GM23338 (cell line): ENCODE results near the gene DLG2.

Experiments
- CREB1 ChIP-seq: fragments of 250-450 bp; sonication (Bioruptor Pico); IDR thresholded peaks from 2 replicates; pipeline ENCODE4 v1.5.0; 2020; ENCODE audit warnings: low read depth, mild to moderate bottlenecking, moderate library complexity
- EZH2 ChIP-seq: fragments of 200-600 bp; sonication (generic); IDR thresholded peaks from one replicate; pipeline ENCODE4 v1.8.0; 2017; ENCODE audit warnings: antibody characterized with exemption, mild to moderate bottlenecking, low read depth; ENCODE audit not compliant: unreplicated experiment
- EZH2phosphoT487 ChIP-seq: fragments of 200-600 bp; sonication (generic); IDR thresholded peaks from one replicate; pipeline ENCODE4 v1.8.1; 2018; ENCODE audit warnings: antibody characterized with exemption; ENCODE audit not compliant: unreplicated experiment
- JUNB ChIP-seq: IDR thresholded peaks from one replicate; pipeline ENCODE4 v1.6.1; 2016; ENCODE audit warnings: antibody characterized with exemption; ENCODE audit not compliant: unreplicated experiment
- NANOG ChIP-seq: IDR thresholded peaks from 2 replicates; pipeline ENCODE4 v1.6.1; 2016; ENCODE audit warnings: antibody characterized with exemption, borderline replicate concordance
- POLR2AphosphoS5 ChIP-seq: IDR thresholded peaks from 2 replicates; pipeline ENCODE4 v1.6.1; 2016; ENCODE audit warnings: antibody characterized with exemption, low read depth
- STAT1 ChIP-seq: IDR thresholded peaks from one replicate; pipeline ENCODE4 v1.6.1; 2016; ENCODE audit warnings: antibody characterized with exemption; ENCODE audit not compliant: unreplicated experiment
- ZNF114 ChIP-seq: fragments of 250-450 bp; sonication (Bioruptor Pico); IDR thresholded peaks from 2 replicates; pipeline ENCODE4 v1.5.0; 2020; ENCODE audit warnings: mild to moderate bottlenecking, moderate library complexity
- ZNF331 ChIP-seq: fragments of 250-450 bp; sonication (Bioruptor Pico); IDR thresholded peaks from 2 replicates; pipeline ENCODE4 v1.5.0; 2020; ENCODE audit warnings: low read depth, mild to moderate bottlenecking, moderate library complexity
- TF ChIP-seq, protein P1 (sequence below), 2 experiments: fragments of 200-600 bp in 1 of 2; sonication (generic) in 1 of 2; conservative IDR thresholded peaks; 2 replicates each; pipeline versions ENCODE4 v1.5.1 to v1.6.1; 2016 to 2017; ENCODE audit warnings: antibody characterized with exemption in 2 of 2, low read depth in 2 of 2, mild to moderate bottlenecking in 2 of 2, moderate library complexity in 1 of 2
- TF ChIP-seq, protein P2 (sequence below): IDR thresholded peaks from 2 replicates; pipeline ENCODE4 v1.6.1; 2016; ENCODE audit warnings: antibody characterized with exemption
- TF ChIP-seq, protein P3 (sequence below): IDR thresholded peaks from one replicate; pipeline ENCODE4 v1.6.1; 2018; ENCODE audit warnings: antibody characterized with exemption; ENCODE audit not compliant: unreplicated experiment
- TF ChIP-seq, protein P4 (sequence below): fragments of 250-450 bp; sonication (Bioruptor Pico); IDR thresholded peaks from 2 replicates; pipeline ENCODE4 v1.5.0; 2020; ENCODE audit warnings: mild to moderate bottlenecking, moderate library complexity

DNA sequence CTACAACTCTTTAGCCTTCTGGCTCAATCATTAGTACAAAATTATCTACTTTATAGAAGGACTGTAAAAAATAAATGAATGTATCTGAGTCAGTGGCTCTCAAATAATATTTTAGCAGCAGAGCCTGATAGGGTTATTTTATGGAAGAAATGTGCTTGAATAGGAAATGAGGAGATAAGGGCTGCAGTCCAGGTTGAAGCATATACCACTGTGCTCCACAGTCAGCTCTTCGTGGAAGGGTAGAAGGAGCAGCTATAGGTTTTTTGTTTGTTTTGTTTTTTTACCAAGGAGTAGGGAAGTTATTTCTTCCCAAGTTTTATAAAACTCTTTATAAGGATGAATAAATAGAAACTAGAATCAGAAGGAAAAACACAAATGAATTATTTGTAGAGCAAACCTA is 242.0 kb downstream of the DLG2 start:
- TF ChIP-seq CREB1 (CRISPR knock-in tag) (no peak), EZH2 (no peak), STAT1 (no peak), EZH2phosphoT487 (no peak), POLR2AphosphoS5 (no peak), JUNB (no peak), ZNF114 (CRISPR knock-in tag) (no peak), NANOG (no peak), ZNF331 (CRISPR knock-in tag) (no peak)
- TF ChIP-seq, protein P1, sequence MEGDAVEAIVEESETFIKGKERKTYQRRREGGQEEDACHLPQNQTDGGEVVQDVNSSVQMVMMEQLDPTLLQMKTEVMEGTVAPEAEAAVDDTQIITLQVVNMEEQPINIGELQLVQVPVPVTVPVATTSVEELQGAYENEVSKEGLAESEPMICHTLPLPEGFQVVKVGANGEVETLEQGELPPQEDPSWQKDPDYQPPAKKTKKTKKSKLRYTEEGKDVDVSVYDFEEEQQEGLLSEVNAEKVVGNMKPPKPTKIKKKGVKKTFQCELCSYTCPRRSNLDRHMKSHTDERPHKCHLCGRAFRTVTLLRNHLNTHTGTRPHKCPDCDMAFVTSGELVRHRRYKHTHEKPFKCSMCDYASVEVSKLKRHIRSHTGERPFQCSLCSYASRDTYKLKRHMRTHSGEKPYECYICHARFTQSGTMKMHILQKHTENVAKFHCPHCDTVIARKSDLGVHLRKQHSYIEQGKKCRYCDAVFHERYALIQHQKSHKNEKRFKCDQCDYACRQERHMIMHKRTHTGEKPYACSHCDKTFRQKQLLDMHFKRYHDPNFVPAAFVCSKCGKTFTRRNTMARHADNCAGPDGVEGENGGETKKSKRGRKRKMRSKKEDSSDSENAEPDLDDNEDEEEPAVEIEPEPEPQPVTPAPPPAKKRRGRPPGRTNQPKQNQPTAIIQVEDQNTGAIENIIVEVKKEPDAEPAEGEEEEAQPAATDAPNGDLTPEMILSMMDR (conservative IDR thresholded peaks at IDR 0.05; ENCODE audit: low read depth in 2 of 2), result no peak
- TF ChIP-seq, protein P2, sequence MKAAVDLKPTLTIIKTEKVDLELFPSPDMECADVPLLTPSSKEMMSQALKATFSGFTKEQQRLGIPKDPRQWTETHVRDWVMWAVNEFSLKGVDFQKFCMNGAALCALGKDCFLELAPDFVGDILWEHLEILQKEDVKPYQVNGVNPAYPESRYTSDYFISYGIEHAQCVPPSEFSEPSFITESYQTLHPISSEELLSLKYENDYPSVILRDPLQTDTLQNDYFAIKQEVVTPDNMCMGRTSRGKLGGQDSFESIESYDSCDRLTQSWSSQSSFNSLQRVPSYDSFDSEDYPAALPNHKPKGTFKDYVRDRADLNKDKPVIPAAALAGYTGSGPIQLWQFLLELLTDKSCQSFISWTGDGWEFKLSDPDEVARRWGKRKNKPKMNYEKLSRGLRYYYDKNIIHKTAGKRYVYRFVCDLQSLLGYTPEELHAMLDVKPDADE, result no peak
- TF ChIP-seq, protein P3, sequence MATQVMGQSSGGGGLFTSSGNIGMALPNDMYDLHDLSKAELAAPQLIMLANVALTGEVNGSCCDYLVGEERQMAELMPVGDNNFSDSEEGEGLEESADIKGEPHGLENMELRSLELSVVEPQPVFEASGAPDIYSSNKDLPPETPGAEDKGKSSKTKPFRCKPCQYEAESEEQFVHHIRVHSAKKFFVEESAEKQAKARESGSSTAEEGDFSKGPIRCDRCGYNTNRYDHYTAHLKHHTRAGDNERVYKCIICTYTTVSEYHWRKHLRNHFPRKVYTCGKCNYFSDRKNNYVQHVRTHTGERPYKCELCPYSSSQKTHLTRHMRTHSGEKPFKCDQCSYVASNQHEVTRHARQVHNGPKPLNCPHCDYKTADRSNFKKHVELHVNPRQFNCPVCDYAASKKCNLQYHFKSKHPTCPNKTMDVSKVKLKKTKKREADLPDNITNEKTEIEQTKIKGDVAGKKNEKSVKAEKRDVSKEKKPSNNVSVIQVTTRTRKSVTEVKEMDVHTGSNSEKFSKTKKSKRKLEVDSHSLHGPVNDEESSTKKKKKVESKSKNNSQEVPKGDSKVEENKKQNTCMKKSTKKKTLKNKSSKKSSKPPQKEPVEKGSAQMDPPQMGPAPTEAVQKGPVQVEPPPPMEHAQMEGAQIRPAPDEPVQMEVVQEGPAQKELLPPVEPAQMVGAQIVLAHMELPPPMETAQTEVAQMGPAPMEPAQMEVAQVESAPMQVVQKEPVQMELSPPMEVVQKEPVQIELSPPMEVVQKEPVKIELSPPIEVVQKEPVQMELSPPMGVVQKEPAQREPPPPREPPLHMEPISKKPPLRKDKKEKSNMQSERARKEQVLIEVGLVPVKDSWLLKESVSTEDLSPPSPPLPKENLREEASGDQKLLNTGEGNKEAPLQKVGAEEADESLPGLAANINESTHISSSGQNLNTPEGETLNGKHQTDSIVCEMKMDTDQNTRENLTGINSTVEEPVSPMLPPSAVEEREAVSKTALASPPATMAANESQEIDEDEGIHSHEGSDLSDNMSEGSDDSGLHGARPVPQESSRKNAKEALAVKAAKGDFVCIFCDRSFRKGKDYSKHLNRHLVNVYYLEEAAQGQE, result no peak
- TF ChIP-seq, protein P4, sequence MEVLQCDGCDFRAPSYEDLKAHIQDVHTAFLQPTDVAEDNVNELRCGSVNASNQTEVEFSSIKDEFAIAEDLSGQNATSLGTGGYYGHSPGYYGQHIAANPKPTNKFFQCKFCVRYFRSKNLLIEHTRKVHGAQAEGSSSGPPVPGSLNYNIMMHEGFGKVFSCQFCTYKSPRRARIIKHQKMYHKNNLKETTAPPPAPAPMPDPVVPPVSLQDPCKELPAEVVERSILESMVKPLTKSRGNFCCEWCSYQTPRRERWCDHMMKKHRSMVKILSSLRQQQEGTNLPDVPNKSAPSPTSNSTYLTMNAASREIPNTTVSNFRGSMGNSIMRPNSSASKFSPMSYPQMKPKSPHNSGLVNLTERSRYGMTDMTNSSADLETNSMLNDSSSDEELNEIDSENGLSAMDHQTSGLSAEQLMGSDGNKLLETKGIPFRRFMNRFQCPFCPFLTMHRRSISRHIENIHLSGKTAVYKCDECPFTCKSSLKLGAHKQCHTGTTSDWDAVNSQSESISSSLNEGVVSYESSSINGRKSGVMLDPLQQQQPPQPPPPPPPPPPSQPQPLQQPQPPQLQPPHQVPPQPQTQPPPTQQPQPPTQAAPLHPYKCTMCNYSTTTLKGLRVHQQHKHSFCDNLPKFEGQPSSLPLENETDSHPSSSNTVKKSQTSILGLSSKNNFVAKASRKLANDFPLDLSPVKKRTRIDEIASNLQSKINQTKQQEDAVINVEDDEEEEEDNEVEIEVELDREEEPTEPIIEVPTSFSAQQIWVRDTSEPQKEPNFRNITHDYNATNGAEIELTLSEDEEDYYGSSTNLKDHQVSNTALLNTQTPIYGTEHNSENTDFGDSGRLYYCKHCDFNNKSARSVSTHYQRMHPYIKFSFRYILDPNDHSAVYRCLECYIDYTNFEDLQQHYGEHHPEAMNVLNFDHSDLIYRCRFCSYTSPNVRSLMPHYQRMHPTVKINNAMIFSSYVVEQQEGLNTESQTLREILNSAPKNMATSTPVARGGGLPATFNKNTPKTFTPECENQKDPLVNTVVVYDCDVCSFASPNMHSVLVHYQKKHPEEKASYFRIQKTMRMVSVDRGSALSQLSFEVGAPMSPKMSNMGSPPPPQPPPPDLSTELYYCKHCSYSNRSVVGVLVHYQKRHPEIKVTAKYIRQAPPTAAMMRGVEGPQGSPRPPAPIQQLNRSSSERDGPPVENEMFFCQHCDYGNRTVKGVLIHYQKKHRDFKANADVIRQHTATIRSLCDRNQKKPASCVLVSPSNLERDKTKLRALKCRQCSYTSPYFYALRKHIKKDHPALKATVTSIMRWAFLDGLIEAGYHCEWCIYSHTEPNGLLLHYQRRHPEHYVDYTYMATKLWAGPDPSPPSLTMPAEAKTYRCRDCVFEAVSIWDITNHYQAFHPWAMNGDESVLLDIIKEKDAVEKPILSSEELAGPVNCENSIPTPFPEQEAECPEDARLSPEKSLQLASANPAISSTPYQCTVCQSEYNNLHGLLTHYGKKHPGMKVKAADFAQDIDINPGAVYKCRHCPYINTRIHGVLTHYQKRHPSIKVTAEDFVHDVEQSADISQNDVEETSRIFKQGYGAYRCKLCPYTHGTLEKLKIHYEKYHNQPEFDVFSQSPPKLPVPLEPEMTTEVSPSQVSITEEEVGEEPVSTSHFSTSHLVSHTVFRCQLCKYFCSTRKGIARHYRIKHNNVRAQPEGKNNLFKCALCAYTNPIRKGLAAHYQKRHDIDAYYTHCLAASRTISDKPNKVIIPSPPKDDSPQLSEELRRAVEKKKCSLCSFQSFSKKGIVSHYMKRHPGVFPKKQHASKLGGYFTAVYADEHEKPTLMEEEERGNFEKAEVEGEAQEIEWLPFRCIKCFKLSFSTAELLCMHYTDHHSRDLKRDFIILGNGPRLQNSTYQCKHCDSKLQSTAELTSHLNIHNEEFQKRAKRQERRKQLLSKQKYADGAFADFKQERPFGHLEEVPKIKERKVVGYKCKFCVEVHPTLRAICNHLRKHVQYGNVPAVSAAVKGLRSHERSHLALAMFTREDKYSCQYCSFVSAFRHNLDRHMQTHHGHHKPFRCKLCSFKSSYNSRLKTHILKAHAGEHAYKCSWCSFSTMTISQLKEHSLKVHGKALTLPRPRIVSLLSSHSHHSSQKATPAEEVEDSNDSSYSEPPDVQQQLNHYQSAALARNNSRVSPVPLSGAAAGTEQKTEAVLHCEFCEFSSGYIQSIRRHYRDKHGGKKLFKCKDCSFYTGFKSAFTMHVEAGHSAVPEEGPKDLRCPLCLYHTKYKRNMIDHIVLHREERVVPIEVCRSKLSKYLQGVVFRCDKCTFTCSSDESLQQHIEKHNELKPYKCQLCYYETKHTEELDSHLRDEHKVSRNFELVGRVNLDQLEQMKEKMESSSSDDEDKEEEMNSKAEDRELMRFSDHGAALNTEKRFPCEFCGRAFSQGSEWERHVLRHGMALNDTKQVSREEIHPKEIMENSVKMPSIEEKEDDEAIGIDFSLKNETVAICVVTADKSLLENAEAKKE (CRISPR knock-in tag), result no peak
